CD4-positive, CD25-positive, alpha-beta regulatory T cell (primary cell): ENCODE results near the gene ATP5ME. TPM values are rescaled to one million over a fixed set of nuclear protein-coding genes. Genes with fewer than 3 reads are reported as not detected.

ENCODE experiments used
- ATAC-seq, 2 donors: fragments of 150-1000 bp; cut with Tn5 transposase; one replicate each; pipeline ENCODE4 v1.10.0; 2021; ENCODE audit warnings: low read depth in 2 of 2, moderate number of reproducible peaks in 2 of 2, moderate library complexity in 1 of 2
- DNase-seq, 3 donors: peaks; one replicate each; pipeline versions ENCODE4 v3.0.0 to v3.0.0-alpha.2; 2012 to 2022; ENCODE audit warnings: mixed read lengths in 1 of 3
- H3K27ac ChIP-seq: one replicate; pipeline ENCODE4 v1.7.0; 2013; ENCODE audit warnings: mild to moderate bottlenecking, low read length; ENCODE audit not compliant: insufficient read depth, poor library complexity, severe bottlenecking
- H3K27me3 ChIP-seq: one replicate; pipeline ENCODE4 v1.7.0; 2013; ENCODE audit warnings: low read length; ENCODE audit not compliant: control insufficient read depth, insufficient read depth
- H3K36me3 ChIP-seq: one replicate; pipeline ENCODE4 v1.7.0; 2013; ENCODE audit warnings: mild to moderate bottlenecking, low read length, moderate library complexity; ENCODE audit not compliant: control insufficient read depth, insufficient read depth
- H3K4me1 ChIP-seq: 2 replicates; pipeline ENCODE4 v1.7.0; 2013; ENCODE audit warnings: mild to moderate bottlenecking, low read length; ENCODE audit not compliant: insufficient read depth, control insufficient read depth, poor library complexity, severe bottlenecking
- H3K4me3 ChIP-seq: one replicate; pipeline ENCODE4 v1.7.0; 2013; ENCODE audit warnings: low read depth, mild to moderate bottlenecking, low read length, moderate library complexity
- H3K9me3 ChIP-seq, 2 experiments: 1 replicate in 1 of 2; 2 replicates in 1 of 2; pipeline ENCODE4 v1.7.0; 2013; ENCODE audit warnings: low read length in 2 of 2, mild to moderate bottlenecking in 1 of 2, moderate library complexity in 1 of 2; ENCODE audit not compliant: control insufficient read depth in 2 of 2
- H3K27ac Mint-ChIP-seq, 3 donors: one replicate each; pipeline ENCODE4 v1.8.0; 2020 to 2022; ENCODE audit warnings: mild to moderate bottlenecking in 3 of 3, mixed read lengths in 3 of 3, moderate library complexity in 2 of 3
- H3K27me3 Mint-ChIP-seq: one replicate; pipeline ENCODE4 v1.8.0; 2022; ENCODE audit warnings: mild to moderate bottlenecking, mixed read lengths
- H3K36me3 Mint-ChIP-seq: one replicate; pipeline ENCODE4 v1.8.0; 2020; ENCODE audit warnings: mixed read lengths
- H3K4me1 Mint-ChIP-seq, 4 donors: one replicate each; pipeline ENCODE4 v1.8.0; 2020 to 2022; ENCODE audit warnings: mixed read lengths in 4 of 4, mild to moderate bottlenecking in 1 of 4
- H3K4me3 Mint-ChIP-seq, 4 donors: one replicate each; pipeline ENCODE4 v1.8.0; 2020 to 2022; ENCODE audit warnings: mild to moderate bottlenecking in 4 of 4, mixed read lengths in 4 of 4, moderate library complexity in 3 of 4
- H3K9me3 Mint-ChIP-seq, 7 donors: one replicate each; pipeline ENCODE4 v1.8.0; 2020 to 2022; ENCODE audit warnings: mixed read lengths in 7 of 7, mild to moderate bottlenecking in 3 of 7, moderate library complexity in 2 of 7
- polyA plus RNA-seq, 4 donors: library from polyadenylated mRNA; unstranded; fragments of 300-500 nt; fragmentation: Illumina TruSeq; gene quantifications; one replicate each; pipeline ENCODE4 v1.2.3, GENCODE V29; 2021
- total RNA-seq: library from RNA; stranded (reverse); gene quantifications from one replicate; pipeline ENCODE4 v1.2.3, GENCODE V29; 2022

ATP5ME gene
- total RNA-seq (123 TPM), polyA plus RNA-seq (100 to 1,000 TPM; 386 to 442 (median 418) TPM)

DNA sequence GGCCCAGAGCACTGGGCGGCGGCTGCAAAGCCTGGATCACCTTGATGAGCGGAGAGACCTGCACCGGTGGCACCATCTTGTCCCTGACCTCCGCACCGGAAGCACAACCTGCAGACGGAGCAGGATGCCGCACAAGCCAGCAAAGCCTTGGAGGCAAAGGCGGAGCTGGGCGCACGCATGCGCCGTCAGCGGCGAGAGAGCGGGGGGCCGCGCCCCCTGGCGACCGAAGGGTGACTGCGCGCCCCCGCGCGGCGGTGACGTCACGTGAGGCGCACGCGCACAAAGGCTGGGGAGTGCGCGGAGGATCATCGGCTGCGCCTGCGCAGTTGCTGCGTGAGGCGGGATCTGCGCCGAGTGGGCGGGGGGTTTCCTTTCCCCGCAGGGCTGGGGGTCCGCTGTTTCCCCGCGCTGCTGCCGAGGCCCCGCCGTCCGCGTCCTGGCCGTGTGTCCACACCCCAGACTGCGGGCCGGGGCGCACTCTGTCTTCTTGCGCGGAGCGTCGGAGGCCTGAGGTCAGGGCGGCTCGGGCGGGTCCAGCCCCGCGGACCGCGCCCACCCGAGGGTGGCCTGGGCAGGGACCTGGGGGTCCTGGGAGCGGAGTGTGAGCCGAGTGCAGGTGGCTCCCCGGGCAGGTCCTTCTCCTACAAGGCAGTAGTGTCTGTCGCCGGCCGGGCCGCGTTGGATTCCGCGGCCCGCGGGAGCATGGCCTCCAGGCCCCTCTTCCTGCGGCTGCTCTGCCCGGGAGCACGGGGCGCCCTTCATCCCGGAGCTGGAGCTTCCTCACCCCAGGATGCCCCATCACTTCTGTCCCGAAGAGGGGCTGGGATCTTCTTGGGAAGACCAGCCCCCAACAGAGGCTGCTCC is at the start of gene ATP5ME, which contains the start of gene MYL5:
ATP5ME (minus strand) TSS at position 105 of the 864 bp plus-strand sequence; CDS start at position 76, 29 bp downstream.
MYL5 (plus strand) TSS at position 371 of the 864 bp plus-strand sequence. CDS start 3,485 bp downstream, outside the sequence.
- ATAC-seq, result peak; percentile 93 to 94
- Histone ChIP-seq H3K36me3 (peaks cover 22% of the 10 kb centered on the region), H3K4me1 (peaks cover 21% of the 10 kb centered on the region), H3K4me3 (peak within 1 kb of the TSS; percentile 55), H3K9me3 (no peaks in the 10 kb centered on the region), H3K27ac (peak within 1 kb of the TSS; percentile 97), H3K27me3 (no peaks in the 10 kb centered on the region)
- Mint-ChIP-seq H3K9me3 (no peaks in the 10 kb centered on the region), H3K27ac (peak within 1 kb of the TSS; percentile 69 to 94 (median 86)), H3K4me3 (peak within 1 kb of the TSS; percentile 88 to 97 (median 92)), H3K36me3 (peaks cover 10% of the 10 kb centered on the region), H3K4me1 (peaks cover 0 to 16% (median 0%) of the 10 kb centered on the region in 4 donors), H3K27me3 (peaks cover 6% of the 10 kb centered on the region)
- DNase-seq, result peak; percentile 96 to 98 (median 96)

- H3K4me3 Mint-ChIP-seq, result no peak overlapping the region
- Histone ChIP-seq H3K4me1 (no peaks in the 10 kb centered on the region), H3K27me3 (no peaks in the 10 kb centered on the region), H3K4me3 (no peak overlapping the region), H3K27ac (no peak overlapping the region), H3K36me3 (peaks cover 2% of the 10 kb centered on the region), H3K9me3 (no peaks in the 10 kb centered on the region)
- DNase-seq (no peak), ATAC-seq (no peak)
- no peaks in the 10 kb centered on the region for H3K27me3 Mint-ChIP-seq
- peaks cover 0 to 1% (median 0%) of the 10 kb centered on the region in 7 donors for H3K9me3 Mint-ChIP-seq
- peaks cover 24% of the 10 kb centered on the region for H3K36me3 Mint-ChIP-seq
- H3K4me1 Mint-ChIP-seq, result peaks cover 0 to 23% (median 2%) of the 10 kb centered on the region in 4 donors
- H3K27ac Mint-ChIP-seq, result no peak overlapping the region
These were observed 48.8 kb upstream of the ATP5ME start for GRCh38 chr4:722851-723360.

GRCh38 chr4:722169-722725 is 48.2 kb upstream of the ATP5ME start:
- H3K27me3 ChIP-seq, result no peaks in the 10 kb centered on the region
- no peaks in the 10 kb centered on the region for H3K9me3 ChIP-seq
- H3K4me1 ChIP-seq, result no peaks in the 10 kb centered on the region
- DNase-seq, result no peak
- Mint-ChIP-seq H3K9me3 (peaks cover 0 to 2% (median 0%) of the 10 kb centered on the region in 7 donors), H3K27ac (peak overlapping the region in 1 of 3 donors; percentile 77), H3K27me3 (no peaks in the 10 kb centered on the region), H3K4me1 (peaks cover 0 to 25% (median 1%) of the 10 kb centered on the region in 4 donors), H3K36me3 (peaks cover 24% of the 10 kb centered on the region), H3K4me3 (no peak overlapping the region)
- H3K36me3 ChIP-seq, result peaks cover 2% of the 10 kb centered on the region
- H3K27ac ChIP-seq, result no peak overlapping the region
- no peak overlapping the region for H3K4me3 ChIP-seq
- no peak for ATAC-seq

DNA sequence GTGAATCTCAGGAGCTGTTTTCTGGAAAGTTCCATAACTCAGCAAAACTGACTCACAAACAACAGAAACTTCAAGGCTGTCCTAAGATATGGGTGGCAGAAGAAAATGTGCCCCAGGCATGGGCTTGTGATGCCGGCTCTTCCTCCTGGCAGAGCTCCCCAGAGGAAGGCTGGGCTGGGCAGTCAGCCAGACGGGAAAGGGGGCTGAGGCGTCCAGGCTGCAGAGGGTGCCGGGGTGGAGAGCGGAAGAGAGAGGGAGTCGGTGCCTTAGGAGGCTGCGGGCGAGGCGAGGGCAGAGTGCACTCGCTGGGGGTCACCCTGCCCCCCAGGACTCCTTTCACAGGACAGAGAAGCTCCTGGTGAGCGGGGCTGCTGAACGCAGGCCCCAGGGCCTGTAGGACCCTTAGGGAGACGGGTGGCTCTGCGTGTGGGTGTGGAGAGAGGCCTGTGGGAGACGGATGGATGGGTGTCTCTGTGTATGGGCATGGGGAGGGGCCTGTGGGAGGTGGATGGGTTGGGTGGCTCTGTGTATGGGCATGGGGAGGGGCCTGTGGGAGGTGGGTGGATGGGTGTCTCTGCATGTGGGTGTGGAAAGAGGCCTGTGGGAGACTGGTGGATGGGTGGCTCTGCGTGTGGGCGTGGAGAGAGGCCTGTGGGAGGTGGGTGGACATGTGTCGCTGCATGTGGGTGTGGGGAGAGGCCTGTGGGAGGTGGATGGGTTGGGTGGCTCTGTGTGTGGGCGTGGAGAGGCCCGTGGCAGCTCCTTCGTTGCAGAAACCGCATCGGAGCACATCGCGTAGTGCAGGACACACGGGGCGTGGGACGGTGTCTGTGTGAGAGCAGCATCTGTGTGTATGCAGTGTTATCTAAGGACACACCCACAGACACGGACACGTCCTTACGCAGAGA is 47.4 kb upstream of the ATP5ME start:
- ATAC-seq (no peak), DNase-seq (no peak)
- Mint-ChIP-seq H3K9me3 (peaks cover 0 to 2% (median 0%) of the 10 kb centered on the region in 7 donors), H3K4me1 (peaks cover 0 to 27% (median 1%) of the 10 kb centered on the region in 4 donors), H3K36me3 (peaks cover 24% of the 10 kb centered on the region), H3K4me3 (peak overlapping the region in 1 of 4 donors; percentile 2), H3K27me3 (no peaks in the 10 kb centered on the region), H3K27ac (no peak overlapping the region)
- Histone ChIP-seq H3K9me3 (no peaks in the 10 kb centered on the region), H3K4me3 (no peak overlapping the region), H3K4me1 (no peaks in the 10 kb centered on the region), H3K27me3 (no peaks in the 10 kb centered on the region), H3K27ac (no peak overlapping the region), H3K36me3 (peaks cover 2% of the 10 kb centered on the region)

GRCh38 chr4:720111-720860 is 46.2 kb upstream of the ATP5ME start:
- Histone ChIP-seq H3K4me3 (no peak overlapping the region), H3K27me3 (no peaks in the 10 kb centered on the region), H3K36me3 (peaks cover 2% of the 10 kb centered on the region), H3K9me3 (no peaks in the 10 kb centered on the region), H3K27ac (no peak overlapping the region), H3K4me1 (no peaks in the 10 kb centered on the region)
- DNase-seq (no peak), ATAC-seq (no peak)
- peaks cover 0 to 25% (median 0%) of the 10 kb centered on the region in 4 donors for H3K4me1 Mint-ChIP-seq
- no peaks in the 10 kb centered on the region for H3K27me3 Mint-ChIP-seq
- H3K4me3 Mint-ChIP-seq, result no peak overlapping the region
- H3K27ac Mint-ChIP-seq, result no peak overlapping the region
- H3K9me3 Mint-ChIP-seq, result peaks cover 0 to 2% (median 0%) of the 10 kb centered on the region in 7 donors
- peaks cover 22% of the 10 kb centered on the region for H3K36me3 Mint-ChIP-seq

GRCh38 chr4:718460-718859 is 44.4 kb upstream of the ATP5ME start:
- Histone ChIP-seq H3K36me3 (peaks cover 2% of the 10 kb centered on the region), H3K4me1 (no peaks in the 10 kb centered on the region), H3K9me3 (no peaks in the 10 kb centered on the region), H3K27ac (no peak overlapping the region), H3K4me3 (no peak overlapping the region), H3K27me3 (no peaks in the 10 kb centered on the region)
- peaks cover 0 to 2% (median 0%) of the 10 kb centered on the region in 7 donors for H3K9me3 Mint-ChIP-seq
- no peaks in the 10 kb centered on the region for H3K27me3 Mint-ChIP-seq
- H3K4me1 Mint-ChIP-seq, result peaks cover 0 to 26% (median 2%) of the 10 kb centered on the region in 4 donors
- H3K4me3 Mint-ChIP-seq, result no peak overlapping the region
- no peak for DNase-seq
- no peak for ATAC-seq
- no peak overlapping the region for H3K27ac Mint-ChIP-seq
- H3K36me3 Mint-ChIP-seq, result peaks cover 22% of the 10 kb centered on the region
